ENCODE results near the gene NEMP1.

NEMP1 gene

DNA sequence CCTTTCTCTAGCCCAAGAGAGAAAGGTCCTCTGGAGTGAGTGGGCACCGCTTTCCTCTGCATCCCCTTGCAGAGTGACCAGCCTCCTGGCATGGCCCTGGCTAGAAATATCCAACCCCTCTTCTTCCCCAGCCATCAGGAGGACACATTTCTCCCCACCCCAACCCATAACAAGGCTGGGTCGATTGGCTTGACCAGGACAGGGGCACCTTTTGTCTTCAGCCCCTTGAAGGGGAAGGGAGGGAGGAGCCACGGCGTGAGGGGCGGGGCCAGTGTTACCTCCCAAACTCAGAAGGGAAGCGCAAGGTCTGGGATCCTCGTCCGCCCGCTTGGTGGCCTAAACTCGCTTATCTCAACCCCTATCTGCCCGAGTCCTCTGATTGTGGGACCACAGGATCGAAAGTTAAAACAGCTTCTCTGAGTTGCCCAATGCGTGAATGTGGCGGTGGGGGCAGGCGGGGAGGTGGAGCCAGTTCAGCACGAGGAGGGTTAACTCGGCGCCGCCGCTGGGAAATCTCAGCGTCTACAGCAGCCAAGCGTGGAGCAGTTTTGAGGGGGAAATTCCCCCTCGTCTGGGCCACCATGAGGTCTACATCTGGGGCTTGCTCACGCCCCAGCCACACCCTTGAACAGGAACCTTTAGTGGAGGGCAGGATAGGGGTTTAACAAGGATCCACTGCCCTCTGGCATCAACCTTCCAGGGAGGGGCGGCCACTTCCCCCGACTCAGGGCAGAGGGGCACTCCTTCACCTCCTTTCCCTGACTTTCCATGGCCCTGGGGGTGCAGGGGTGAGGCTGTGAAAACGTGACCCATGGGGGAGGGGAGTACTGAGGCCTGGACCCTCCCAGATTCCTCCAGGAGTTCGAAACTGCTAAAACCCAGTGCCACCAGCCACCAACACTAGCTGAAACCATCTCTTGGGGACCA is 31.8 kb upstream of the NEMP1 start:
- TF ChIP-seq, protein P1, sequence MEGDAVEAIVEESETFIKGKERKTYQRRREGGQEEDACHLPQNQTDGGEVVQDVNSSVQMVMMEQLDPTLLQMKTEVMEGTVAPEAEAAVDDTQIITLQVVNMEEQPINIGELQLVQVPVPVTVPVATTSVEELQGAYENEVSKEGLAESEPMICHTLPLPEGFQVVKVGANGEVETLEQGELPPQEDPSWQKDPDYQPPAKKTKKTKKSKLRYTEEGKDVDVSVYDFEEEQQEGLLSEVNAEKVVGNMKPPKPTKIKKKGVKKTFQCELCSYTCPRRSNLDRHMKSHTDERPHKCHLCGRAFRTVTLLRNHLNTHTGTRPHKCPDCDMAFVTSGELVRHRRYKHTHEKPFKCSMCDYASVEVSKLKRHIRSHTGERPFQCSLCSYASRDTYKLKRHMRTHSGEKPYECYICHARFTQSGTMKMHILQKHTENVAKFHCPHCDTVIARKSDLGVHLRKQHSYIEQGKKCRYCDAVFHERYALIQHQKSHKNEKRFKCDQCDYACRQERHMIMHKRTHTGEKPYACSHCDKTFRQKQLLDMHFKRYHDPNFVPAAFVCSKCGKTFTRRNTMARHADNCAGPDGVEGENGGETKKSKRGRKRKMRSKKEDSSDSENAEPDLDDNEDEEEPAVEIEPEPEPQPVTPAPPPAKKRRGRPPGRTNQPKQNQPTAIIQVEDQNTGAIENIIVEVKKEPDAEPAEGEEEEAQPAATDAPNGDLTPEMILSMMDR (IDR thresholded peaks at IDR 0.05; ENCODE audit: extremely low read depth, missing control alignments): no peak
- DNase-seq (ENCODE audit: low spot score): peak; percentile 72

DNA sequence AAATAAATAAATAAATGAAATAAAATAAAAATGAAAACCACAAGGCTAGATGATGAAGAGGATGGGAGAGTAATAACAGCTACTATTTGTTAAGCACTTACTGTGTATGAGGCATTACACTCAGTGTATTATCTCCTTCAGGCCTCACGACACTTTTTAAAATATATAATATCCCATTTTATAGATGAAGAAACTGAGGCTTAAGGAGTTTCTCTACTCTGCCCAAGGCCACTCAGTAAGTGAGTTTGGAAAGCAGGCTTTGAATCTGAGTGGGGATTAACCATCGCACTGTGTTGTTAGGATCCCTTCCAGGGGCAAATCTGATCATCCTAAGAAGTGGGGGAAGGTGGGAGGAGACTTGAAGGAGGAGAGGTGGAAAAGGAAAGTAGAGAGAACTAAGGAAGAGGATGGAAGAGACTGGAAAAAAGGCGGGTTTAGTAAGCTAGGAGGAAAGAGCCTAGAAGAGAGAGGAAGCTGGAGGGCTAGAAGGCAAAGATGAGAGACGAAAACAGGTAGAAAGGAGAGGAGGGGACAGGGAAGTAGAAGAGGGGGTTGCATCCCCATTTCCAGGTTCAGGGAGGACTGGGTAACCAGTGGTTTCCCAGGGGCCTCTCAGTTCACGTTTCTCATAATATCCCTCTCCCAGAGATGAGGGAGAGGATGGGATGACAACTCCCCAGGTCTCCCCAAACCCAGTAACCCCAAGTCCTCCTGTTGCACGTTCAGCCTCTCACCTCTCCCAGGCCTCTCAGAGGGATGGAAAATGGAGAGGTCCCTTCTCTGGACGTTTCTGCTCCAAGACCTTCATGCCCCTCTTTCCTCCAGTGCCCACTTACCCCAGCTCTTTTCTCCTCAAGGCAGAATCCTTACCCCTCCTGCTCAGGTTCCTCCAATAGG is 30.9 kb upstream of the NEMP1 start:
- no peak for DNase-seq (ENCODE audit: low spot score)
- TF ChIP-seq, protein P1 (IDR thresholded peaks at IDR 0.05; ENCODE audit: extremely low read depth, missing control alignments): no peak

- TF ChIP-seq, protein P1 (IDR thresholded peaks at IDR 0.05; ENCODE audit: extremely low read depth, missing control alignments): no peak
These were observed 29.0 kb upstream of the NEMP1 start for GRCh38 chr12:57107456-57108155.

GRCh38 chr12:57106021-57106708 is 27.6 kb upstream of the NEMP1 start:
- TF ChIP-seq, protein P1 (IDR thresholded peaks at IDR 0.05; ENCODE audit: extremely low read depth, missing control alignments): no peak
- DNase-seq (ENCODE audit: low spot score): no peak

More at GRCh38 chr12:57107456-57108155, 29.0 kb upstream of the NEMP1 start:
- no peak for DNase-seq (ENCODE audit: low spot score)

GRCh38 chr12:57105011-57105753 is 26.6 kb upstream of the NEMP1 start:
- DNase-seq (ENCODE audit: low spot score): no peak
- TF ChIP-seq, protein P1 (IDR thresholded peaks at IDR 0.05; ENCODE audit: extremely low read depth, missing control alignments): no peak

GRCh38 chr12:57104292-57104910 is 25.8 kb upstream of the NEMP1 start:
- no peak for DNase-seq (ENCODE audit: low spot score)
- TF ChIP-seq, protein P1 (IDR thresholded peaks at IDR 0.05; ENCODE audit: extremely low read depth, missing control alignments): no peak
